ENCODE data around the gene HORMAD2.
"Not testable (repeated sequence)": the region's sequence is repeated elsewhere in the genome, so short reads cannot be mapped to it uniquely, and the experiment has no call there.

The HORMAD2 gene

DNA sequence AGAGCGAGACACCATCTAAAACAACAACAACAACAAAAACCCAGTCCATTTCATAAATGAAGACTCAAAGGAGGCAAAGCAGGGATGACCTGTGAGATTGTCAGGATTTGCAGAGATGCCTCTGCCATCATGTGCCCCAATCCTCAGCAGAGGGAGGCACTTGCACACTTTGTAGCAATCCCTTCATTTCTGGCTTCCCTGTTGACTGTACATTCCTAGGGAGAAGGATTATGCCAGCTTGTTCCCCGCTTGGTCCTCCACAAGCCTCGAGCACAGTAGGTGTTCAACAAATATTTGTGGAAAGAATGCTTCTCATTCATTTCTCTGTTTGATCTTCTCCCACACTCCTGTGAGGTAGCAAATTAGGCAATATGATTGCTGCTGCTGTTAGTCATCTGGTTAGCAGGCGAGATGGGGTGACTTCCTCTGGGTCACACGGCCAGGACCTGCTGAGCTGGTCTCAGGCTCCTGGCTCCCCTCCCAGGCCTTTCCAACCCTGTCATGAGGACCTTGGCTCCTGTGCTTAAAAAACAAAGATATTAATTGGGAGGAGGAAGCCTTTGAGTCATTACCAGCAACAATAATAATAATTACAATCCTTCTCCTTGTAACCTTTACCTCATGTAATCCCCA lies 132.2 kb downstream of the HORMAD2 start:
- DNase-seq, result no peak

DNA sequence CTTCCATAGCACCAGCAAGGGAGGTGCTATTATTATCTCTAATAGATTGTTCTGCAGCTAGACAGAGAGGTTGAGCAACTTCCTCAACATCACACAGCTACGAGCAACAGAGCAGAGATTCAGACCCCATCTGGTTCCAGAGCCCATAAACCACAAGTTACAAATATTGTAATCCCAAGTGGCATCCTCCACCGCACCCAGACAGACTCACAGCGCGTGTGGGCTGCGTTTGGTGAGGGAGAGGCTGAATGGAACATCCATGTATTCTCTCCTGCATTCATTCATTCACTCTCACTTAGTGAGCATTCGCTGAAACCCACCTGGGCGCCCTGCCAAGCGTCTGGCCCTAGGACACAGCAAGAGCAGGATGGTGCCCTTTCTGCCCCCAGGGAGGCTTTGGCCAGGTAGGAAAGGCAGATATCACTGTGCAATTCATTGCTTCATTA lies 132.8 kb downstream of the HORMAD2 start:
- DNase-seq, result no peak

DNA sequence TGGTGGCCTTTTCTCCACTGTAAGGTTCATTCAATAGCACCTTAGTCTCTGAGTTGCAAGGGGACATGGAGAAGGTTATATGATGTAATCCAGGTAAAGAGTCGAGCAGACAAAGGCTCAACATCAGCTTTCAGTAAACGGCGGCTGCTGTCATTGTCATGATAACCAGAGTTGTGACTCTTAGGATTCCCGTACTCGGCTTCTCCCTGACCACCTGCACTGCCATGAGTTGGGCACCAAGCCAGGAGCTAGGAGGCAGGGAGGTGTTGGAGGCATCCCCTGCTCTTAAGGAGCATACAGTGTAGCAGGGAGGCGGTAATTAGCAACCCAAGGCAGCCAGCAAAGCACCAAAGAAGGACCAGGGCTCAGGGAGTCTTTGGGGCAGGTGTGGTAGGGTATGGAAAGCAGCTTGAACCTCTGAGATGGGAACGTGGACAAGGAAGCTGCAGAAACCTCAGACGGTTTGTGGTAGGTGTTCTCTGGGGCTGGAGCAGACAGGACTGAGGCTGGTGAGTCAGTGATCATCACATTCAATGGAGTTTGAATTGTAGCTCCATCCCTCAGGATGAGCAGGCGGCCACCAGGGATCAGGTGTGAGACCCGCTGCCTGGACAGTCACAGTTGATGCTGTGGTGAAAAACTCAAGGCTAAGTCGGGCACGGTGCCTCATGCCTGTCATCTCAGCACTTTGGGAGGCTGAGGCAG lies 134.6 kb downstream of the HORMAD2 start:
- DNase-seq, result no peak

DNA sequence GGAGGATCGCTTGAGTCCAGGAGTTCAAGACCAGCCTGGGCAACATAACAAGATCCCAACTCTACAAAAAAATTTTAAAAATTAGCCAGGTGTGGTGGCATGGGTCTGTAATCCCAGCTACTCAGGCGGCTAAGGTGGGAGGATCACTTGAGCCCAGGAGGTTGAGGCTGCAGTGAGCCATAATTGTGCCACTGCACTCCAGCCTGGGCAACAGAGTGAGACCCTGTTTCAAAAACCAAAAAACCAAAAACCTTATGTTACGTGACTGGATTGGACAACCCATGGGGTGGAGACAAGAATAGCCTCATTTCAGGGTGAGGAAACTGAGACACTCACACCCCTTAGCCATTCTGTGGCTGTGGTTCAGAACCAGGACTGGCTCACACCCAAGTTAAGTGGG lies 136.0 kb downstream of the HORMAD2 start:
- DNase-seq, result not testable (repeated sequence)

DNA sequence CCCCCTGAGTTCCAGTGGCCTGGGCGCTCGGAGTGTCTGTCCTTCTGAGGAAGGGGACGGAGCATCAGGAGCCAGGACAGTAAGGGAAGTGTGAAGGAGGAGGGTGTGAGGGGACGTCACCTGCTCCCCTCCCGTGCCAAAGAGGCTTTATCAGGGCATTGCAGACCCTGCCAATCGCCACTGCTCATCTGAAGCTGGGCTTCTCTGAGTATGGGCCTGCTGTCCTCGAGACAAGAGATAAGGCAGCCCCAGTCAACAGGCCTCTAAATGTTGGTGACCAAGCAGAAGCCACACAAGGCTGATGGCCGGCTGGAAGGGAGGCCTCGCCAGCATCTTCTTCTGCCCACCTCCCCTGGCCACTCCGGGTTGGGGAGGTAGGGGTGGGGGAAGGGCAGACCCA lies 136.4 kb downstream of the HORMAD2 start:
- DNase-seq, result no peak

DNA sequence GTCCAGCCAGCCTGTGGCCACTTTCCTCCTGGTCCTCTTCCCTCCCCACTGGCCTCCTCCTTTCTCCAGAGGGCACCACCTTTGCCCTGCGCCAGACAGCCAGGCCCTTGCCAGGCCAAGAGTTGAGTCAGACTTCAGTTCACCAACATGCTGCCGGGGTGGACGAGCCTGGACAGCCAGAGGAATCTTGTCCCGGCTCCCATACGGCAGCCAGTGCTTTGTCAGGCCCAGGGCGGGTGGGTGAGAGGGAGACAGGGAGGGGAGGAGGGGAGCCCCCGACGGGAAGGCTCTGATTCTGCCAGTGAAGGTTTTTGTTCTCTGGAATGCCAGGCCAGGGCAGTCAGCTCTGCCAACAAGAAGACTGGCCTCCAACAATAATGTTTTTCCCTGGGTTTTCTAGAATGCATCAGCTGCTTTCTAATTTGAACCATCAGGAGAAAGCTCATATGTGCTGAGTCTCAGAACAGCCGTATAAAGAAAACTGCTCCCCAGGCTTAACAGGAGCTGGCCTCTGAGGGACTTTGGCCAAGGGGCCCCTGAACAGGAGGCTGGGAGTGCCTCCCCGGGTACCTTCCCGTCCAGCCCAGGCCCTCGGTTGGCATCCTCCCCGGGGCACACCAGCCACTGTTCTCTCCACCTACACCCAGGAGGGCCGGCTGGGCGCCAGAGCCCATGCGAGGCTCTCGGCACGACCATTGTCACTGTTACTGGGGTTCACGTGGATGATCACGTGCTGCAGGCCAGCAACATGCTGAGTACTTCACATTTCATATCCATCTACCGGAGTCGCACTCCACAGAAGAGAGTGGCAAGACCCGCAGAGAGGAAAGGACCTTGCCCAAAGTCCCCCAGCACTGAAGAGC lies 137.7 kb downstream of the HORMAD2 start:
- no peak for DNase-seq

DNA sequence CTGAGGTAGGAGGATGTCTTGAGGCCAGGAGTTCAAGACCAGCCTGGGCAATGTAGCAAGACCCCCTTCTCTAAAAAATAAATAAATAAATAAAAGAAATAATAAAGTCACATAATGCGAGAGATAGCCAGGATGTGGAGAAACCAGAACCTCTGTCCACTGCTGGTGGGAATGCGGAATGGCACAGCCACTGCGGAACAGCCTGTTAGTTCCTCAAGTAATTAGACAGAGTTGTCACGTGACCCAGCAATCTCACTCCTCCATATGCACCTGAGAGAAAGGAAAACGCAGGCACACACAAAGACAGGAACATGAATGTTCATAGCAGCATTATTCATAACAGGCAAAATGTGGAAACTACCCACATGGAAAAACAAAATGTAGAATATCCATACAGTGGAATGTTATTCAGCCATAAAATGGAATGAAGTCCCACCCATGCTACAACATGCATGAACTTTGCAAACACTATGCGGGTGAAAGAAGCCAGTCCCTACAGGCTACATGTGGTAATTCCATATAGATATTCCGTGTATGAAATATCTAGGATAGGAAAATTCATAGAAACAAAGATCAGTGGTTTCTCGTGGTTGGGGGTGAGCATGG lies 138.9 kb downstream of the HORMAD2 start:
- no peak for DNase-seq

DNA sequence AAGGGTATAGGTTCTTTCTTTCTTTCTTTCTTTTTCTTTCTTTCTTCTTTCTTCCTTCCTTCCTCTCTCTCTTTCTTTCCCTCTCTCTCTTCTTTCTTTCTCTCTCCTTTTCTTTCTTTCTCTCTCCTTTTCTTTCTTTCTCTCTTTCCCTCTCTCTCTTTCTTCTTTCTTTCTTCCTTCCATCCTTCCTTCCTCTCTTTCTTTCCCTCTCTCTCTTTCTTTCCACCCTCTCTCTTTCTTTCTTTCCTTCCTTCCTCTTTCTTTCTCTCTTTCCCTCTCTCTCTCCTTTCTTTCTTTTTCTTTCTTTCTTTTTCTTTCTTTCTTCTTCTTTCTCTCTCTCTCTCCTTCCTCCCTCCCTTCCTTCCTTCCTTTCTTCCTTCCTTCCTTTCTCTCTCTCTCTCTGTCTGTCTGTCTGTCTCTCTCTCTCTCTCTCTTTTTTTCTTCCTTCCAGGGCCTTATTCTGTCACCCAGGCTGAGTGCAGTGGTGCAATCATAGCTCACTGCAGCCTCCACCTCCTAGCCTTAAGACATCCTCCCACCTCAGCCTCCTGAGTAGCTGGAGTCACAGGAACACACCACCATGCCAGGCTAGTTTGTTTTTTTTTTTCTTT lies 139.5 kb downstream of the HORMAD2 start:
- no peak for DNase-seq

DNA sequence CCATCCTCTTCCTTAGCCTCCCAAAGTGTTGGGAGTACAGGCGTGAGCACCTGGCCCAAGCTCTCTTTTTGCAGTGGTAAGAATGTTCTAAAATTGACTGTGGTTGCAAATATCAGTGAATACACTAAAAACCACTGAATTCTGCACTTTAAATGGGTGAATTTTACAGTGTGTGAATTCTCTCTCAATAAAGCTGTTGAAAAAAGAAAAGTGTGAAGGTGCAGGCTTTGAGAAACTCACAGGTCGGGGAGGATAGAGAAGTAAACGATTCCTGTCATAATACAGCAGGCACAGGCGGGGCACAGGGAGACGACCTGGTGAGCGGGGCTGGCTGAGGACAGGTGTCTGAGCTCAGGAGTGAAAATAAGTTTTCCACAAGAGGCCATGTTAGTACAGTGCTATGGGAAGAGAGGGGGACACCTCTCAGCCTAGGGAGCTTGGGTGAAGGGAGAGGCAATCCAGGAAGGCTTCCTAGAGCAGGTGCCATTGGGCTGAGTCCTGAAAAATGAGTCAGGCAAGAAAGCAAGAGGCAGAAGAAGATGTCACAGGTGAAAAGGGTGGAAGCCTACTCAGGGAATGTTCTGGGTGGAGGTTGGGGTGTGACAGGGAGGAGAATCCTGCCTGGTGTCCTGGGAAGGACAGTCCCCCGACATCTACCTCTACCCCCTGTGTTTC lies 140.2 kb downstream of the HORMAD2 start:
- DNase-seq, result no peak

DNA sequence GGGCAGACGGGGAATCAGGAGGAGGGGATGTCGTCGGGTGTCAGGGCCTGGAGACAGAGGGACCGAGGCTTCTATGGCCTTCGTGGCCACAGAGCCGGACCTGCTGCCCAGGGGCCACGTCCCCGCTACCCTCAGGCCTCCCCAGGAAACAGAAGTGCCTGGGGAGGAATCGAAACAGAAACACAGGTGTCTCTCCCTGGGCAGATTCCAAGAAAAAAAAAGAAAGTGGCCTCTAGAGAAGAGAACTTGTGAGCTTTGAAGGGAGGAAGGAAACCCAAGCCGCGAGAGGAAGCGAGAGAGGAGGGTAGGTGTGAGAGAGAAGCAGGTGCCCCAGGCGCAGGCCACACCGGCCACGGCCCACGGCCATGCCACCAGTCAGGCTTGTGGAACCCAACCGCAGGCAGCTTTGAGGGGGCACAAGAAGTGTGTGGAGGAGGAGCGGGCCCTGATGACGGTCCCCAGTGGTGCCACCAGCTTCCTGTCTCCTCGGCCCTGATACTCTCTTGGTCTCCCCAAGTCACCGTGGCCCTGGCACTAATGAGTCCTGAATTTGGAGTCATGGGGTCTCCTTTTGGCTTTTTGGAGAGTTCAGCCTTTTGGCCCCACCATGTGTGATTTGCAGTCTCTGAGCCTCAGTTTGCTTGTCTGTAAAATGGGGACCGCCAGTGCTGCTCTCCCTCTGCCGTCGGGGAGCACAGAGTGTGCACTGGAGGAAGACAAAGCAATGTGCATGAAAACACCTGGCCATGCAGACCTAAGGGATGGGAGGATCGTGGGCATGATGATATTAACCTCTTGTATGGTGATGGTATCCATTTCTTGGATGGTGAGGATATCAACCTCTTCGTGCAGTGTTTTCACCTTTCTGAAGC lies 141.1 kb downstream of the HORMAD2 start:
- DNase-seq, result no peak

DNA sequence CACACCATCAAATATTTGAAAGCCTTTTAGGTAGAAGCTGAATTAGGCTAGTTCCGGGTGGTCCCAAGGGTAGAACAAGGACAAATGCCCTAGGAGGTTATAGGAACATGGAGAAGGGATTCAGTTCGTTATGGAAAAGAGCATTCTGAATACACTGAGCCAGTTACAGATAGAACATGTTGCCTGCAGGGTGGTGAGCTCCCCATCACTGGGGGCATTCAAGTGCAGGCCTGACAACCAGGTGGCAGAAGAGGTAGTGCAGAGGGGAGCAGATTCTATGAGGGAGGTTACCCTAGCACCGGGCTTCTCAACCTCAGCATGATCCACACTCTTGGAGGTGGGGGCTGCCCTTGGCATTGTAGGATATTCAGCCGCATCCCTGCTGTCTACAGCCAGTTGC lies 142.1 kb downstream of the HORMAD2 start:
- no peak for DNase-seq

DNA sequence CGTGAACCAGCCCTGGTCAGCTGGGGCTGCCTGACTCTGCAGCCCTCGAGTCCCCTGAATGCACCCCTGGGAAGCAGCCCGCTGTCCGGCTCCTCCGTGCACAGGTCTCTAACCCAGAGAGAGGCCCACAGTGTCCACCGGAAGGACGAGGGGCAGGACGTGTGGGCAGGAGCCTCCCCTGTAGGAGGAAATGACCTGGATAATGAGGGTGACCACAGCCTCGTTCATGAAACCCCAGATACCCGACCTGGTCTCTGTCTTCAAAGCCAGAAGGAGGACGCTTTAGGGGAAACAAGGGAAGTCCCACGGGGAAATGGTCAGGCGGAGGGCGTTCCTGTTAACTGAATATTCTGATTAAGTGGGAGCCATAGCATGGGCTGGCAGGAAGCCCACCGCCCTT lies 143.0 kb downstream of the HORMAD2 start:
- no peak for DNase-seq

DNA sequence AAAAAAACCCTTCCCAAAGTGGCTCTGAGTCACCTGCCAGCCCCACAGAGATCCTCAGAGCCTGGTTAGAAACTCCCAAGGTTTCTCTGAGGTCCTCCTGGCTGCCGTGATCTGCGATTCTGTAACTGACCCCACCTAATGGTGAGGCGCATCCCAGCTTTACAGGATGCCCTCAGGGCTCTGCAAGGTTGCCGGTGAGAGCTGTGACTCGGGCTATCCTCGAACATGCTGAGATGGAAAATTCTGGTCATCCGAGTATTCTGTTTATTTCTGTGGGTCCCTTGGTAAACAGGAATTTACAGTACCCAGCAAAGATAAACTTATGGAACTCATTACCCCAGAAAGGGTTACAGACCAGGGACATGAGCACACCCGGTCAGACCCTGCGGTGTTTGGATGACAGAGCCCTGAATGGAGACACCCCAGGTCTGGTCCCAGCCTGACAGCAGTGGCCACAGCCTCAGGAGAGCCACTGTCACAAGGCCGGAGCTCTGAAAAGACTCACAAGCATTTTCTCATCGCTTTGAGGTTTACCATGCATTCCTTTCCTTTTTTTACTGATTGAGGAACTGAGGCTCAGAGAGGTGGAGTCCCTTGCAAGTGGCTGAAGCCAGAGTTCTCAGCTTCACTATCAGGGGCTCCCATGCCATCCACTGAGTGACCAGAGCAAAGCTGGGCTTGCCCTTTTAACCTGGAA lies 144.0 kb downstream of the HORMAD2 start:
- DNase-seq, result no peak

DNA sequence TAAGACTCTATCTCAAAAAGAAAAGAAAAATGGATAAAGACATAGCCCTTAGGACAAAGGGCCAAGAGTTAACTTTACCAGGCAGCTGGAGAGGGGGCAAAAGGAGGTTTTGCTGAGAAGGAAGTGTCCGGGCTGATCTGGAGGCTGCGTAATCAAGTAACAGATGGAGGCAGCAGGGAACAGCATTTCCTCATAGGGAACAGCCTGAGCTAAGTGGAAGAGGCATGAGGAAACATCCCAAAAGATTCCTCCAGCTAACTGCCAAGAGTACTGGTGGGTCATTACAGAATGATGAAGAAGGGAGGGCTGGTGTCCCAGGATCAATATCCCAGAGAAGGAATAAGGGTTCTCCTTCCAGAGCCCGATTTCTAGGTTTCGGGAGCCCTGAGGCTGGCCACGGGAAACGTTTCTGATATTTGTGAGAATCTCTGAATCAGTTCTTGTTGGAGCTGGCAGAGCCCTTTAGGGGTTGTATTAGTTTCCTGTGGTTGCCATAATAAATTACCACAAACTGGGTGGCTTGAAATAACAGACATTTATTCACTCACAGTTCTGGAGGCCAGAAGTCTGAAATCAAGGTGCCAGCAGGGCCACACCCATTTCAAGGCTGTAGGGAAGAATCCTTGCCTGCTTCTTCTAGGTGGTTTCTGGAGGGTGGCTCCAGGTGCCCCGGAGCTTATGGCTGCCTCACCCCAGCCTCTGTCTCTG lies 145.1 kb downstream of the HORMAD2 start:
- no peak for DNase-seq

DNA sequence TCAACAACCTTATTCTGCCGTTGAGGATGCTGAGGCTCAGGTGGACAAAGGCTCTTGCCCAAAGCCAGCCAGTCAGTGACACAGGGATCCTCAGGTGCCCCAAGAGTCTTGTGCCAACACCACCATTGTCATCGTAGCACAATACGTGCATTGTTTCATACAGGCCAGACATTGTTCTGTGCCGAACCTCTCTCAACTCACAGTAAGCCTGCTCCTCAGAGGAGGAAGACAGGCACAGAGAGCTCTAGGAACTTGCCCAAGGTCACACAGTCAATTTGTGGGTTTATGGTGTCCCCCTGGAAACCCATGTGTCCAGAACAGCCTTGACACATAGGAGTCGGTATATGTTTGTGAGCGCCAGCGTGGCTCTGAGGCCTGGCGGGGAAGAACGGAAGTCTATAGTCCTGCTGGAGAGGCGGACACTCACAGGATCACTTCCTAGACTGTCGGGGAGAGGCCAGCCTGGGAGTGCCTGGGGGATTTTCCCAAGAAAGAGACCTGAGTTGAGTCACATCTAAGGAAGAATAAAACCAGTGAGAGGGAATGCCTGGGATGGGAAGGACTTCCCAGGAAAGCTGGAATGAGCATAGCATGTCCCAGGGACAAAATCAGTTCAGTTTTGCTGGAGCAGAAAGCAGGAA lies 146.0 kb downstream of the HORMAD2 start:
- no peak for DNase-seq

Measured in NCI-H748 treated with DMSO at 0.1 percent for 48 hours (cell line).